Natural killer cell (primary cell): ENCODE data around the gene ROBO1. TPM values are rescaled to one million over a fixed set of nuclear protein-coding genes. Genes with fewer than 3 reads are reported as not detected.

Experiments used
- ATAC-seq, 3 donors: fragments of 150-1000 bp in 2 of 3; fragments of 200-7000 bp in 1 of 3; cut with Tn5 transposase; 1 replicate in 1 of 3; 2 replicates in 2 of 3; pipeline ENCODE4 v1.10.0; 2021; ENCODE audit warnings: mild to moderate bottlenecking in 2 of 3, moderate library complexity in 2 of 3
- DNase-seq, 2 donors: peaks; one replicate each; pipeline versions ENCODE4 v3.0.0 to v3.0.0-alpha.2; 2013 to 2021; ENCODE audit warnings: mixed read lengths in 1 of 2
- H3K27ac ChIP-seq: one replicate; pipeline ENCODE4 v1.5.1; 2013; ENCODE audit warnings: mild to moderate bottlenecking, low read length
- H3K27me3 ChIP-seq: one replicate; pipeline ENCODE4 v1.6.1; 2013; ENCODE audit warnings: low read length; ENCODE audit not compliant: control insufficient read depth, insufficient read depth
- H3K36me3 ChIP-seq: one replicate; pipeline ENCODE4 v1.6.1; 2013; ENCODE audit warnings: low read length; ENCODE audit not compliant: control insufficient read depth, insufficient read depth
- H3K4me1 ChIP-seq: one replicate; pipeline ENCODE4 v1.6.1; 2013; ENCODE audit warnings: low read length; ENCODE audit not compliant: control insufficient read depth, insufficient read depth
- H3K4me3 ChIP-seq: one replicate; pipeline ENCODE4 v1.5.1; 2013; ENCODE audit warnings: low read length
- H3K9me3 ChIP-seq: one replicate; pipeline ENCODE4 v1.6.1; 2013; ENCODE audit warnings: low read length; ENCODE audit not compliant: control insufficient read depth, insufficient read depth
- H3K27ac Mint-ChIP-seq, 2 donors: one replicate each; pipeline ENCODE4 v1.8.0; 2022; ENCODE audit warnings: mild to moderate bottlenecking in 2 of 2, mixed read lengths in 2 of 2, moderate library complexity in 1 of 2
- H3K27me3 Mint-ChIP-seq, 2 donors: one replicate each; pipeline ENCODE4 v1.8.0; 2022; ENCODE audit warnings: low read depth in 2 of 2, mixed read lengths in 2 of 2
- H3K36me3 Mint-ChIP-seq: one replicate; pipeline ENCODE4 v1.8.0; 2022; ENCODE audit warnings: mixed read lengths
- H3K4me1 Mint-ChIP-seq, 2 donors: one replicate each; pipeline ENCODE4 v1.8.0; 2022; ENCODE audit warnings: mixed read lengths in 2 of 2
- H3K4me3 Mint-ChIP-seq: one replicate; pipeline ENCODE4 v1.8.0; 2022; ENCODE audit warnings: mild to moderate bottlenecking, moderate library complexity, mixed read lengths
- H3K9me3 Mint-ChIP-seq, 2 donors: one replicate each; pipeline ENCODE4 v1.8.0; 2022; ENCODE audit warnings: mixed read lengths in 2 of 2
- WGBS: methylation state at CpG from one replicate; pipeline ENCODE4 v1.1.7; 2013; ENCODE audit warnings: missing lambda C conversion rate; ENCODE audit not compliant: insufficient coverage; 5-methylcytosine and 5-hydroxymethylcytosine counted together
- intact Hi-C: fragments of 100-400 bp; cut with micrococcal nuclease; formaldehyde crosslinking; loops from one replicate; pipeline ENCODE4 v1.14.2; 2022
- total RNA-seq, 4 donors: library from RNA; stranded (reverse); fragments of 120-200 nt in 1 of 4; gene quantifications; one replicate each; pipeline versions ENCODE4 v1.2.3 to v1.2.4, GENCODE V29; 2013 to 2022
- TF ChIP-seq, protein P1 (sequence below): fragments of 200-600 bp; IDR thresholded peaks from one replicate; pipeline ENCODE4 v1.8.0; 2022; ENCODE audit warnings: antibody characterized with exemption

ROBO1 gene
- total RNA-seq, 3 donors from 2014 or later (not counting 1 experiment from before 2014, with no cell fraction given), result 0.07 TPM; not detected in 2

DNA sequence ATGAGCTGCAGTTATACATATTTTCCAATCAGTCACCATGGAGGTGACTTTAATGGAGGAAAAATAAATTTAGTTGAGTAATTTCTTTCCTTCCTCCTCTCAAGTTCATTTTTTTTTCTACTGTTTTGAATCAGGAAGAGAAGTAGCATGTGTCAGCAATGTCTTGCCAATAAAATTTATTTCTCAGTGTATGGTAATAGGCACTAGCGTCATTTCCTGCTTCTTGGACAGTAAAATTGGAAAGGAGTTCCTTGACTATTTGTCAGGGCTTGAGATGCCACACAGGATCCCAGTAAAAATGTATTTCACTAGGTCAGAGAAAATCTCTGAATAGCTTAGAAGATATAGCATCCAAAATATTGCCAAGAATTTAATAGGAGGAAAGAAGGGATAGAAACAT, 605.9 kb downstream of the ROBO1 start:
- no peaks in the 10 kb centered on the region for H3K36me3 Mint-ChIP-seq
- no peak for ATAC-seq
- TF ChIP-seq, protein P1, sequence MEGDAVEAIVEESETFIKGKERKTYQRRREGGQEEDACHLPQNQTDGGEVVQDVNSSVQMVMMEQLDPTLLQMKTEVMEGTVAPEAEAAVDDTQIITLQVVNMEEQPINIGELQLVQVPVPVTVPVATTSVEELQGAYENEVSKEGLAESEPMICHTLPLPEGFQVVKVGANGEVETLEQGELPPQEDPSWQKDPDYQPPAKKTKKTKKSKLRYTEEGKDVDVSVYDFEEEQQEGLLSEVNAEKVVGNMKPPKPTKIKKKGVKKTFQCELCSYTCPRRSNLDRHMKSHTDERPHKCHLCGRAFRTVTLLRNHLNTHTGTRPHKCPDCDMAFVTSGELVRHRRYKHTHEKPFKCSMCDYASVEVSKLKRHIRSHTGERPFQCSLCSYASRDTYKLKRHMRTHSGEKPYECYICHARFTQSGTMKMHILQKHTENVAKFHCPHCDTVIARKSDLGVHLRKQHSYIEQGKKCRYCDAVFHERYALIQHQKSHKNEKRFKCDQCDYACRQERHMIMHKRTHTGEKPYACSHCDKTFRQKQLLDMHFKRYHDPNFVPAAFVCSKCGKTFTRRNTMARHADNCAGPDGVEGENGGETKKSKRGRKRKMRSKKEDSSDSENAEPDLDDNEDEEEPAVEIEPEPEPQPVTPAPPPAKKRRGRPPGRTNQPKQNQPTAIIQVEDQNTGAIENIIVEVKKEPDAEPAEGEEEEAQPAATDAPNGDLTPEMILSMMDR, result no peak

DNA sequence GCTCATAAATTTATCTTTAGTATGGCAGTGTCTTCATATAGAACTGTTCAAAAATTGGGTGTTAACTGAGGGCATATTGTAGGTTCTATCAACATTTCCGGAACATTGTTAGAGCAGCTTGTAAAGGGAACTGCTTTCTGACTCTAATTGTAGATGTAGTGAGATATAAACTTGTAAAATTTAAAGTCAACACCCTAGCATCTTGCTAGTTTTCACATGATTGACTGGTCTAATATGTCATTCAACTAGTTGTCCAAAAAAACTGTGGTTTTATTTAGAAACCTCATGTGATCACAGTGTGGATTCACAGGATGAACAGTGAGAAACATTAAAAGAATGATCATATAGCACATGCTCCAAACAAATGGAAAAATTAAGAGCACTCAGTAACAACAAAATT, 607.4 kb downstream of the ROBO1 start:
- H3K36me3 ChIP-seq, result no peaks in the 10 kb centered on the region
- 82% methylated on average over 1 of the region's 1 CpG for WGBS
- no peak overlapping the region for H3K27ac Mint-ChIP-seq
- H3K4me3 Mint-ChIP-seq, result no peak overlapping the region
- ATAC-seq (no peak), DNase-seq (no peak)
- H3K4me1 ChIP-seq, result no peaks in the 10 kb centered on the region
- H3K4me1 Mint-ChIP-seq, result no peaks in the 10 kb centered on the region
- no peak overlapping the region for H3K27ac ChIP-seq
- no peaks in the 10 kb centered on the region for H3K27me3 Mint-ChIP-seq
- no peaks in the 10 kb centered on the region for H3K27me3 ChIP-seq
- TF ChIP-seq, protein P1, result no peak
- H3K9me3 ChIP-seq, result no peaks in the 10 kb centered on the region
- peaks cover 7 to 9% of the 10 kb centered on the region in 2 donors for H3K9me3 Mint-ChIP-seq
- no peak overlapping the region for H3K4me3 ChIP-seq
- H3K36me3 Mint-ChIP-seq, result no peaks in the 10 kb centered on the region
- intact Hi-C loops, result no loop called here

More for the DNA sequence above, 605.9 kb downstream of the ROBO1 start:
- Mint-ChIP-seq H3K27ac (no peak overlapping the region), H3K27me3 (no peaks in the 10 kb centered on the region), H3K4me1 (no peaks in the 10 kb centered on the region), H3K4me3 (no peak overlapping the region), H3K9me3 (peaks cover 7% of the 10 kb centered on the region in 2 donors)
- H3K36me3 ChIP-seq, result no peaks in the 10 kb centered on the region
- intact Hi-C loops, result no loop called here
- H3K4me1 ChIP-seq, result no peaks in the 10 kb centered on the region
- no peak overlapping the region for H3K27ac ChIP-seq
- no peak for DNase-seq
- H3K4me3 ChIP-seq, result no peak overlapping the region
- no peaks in the 10 kb centered on the region for H3K9me3 ChIP-seq
- no peaks in the 10 kb centered on the region for H3K27me3 ChIP-seq
- WGBS, result 56% methylated on average over 1 of the region's 1 CpG

DNA sequence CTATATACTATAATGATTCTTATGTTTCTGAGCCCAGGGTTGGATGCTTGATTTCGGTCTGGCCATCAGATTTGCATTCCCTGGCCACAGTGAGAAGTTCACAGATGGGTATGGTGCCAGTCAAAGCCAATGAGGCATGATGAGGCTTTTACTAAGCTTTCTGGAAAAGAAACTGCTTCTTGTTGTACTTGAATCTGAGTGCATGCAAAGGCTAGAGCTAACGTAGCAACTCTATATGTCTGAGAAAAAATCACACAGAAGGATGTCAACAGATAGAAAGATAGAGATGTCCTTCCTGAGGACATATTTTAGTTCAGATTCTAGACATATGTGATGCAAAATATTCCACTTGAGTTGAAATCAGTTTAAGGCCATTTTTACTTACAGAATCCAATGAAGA, 608.1 kb downstream of the ROBO1 start:
- Histone ChIP-seq H3K27ac (no peak overlapping the region), H3K4me1 (no peaks in the 10 kb centered on the region), H3K4me3 (no peak overlapping the region), H3K9me3 (no peaks in the 10 kb centered on the region), H3K36me3 (no peaks in the 10 kb centered on the region), H3K27me3 (no peaks in the 10 kb centered on the region)
- WGBS, result 76% methylated on average over 2 of the region's 2 CpGs
- H3K27me3 Mint-ChIP-seq, result no peaks in the 10 kb centered on the region
- H3K36me3 Mint-ChIP-seq, result no peaks in the 10 kb centered on the region
- intact Hi-C loops, result no loop called here
- DNase-seq (no peak), ATAC-seq (no peak)
- no peak overlapping the region for H3K27ac Mint-ChIP-seq
- no peaks in the 10 kb centered on the region for H3K4me1 Mint-ChIP-seq
- no peak overlapping the region for H3K4me3 Mint-ChIP-seq
- H3K9me3 Mint-ChIP-seq, result peaks cover 6 to 9% of the 10 kb centered on the region in 2 donors
- TF ChIP-seq, protein P1, result no peak

DNA sequence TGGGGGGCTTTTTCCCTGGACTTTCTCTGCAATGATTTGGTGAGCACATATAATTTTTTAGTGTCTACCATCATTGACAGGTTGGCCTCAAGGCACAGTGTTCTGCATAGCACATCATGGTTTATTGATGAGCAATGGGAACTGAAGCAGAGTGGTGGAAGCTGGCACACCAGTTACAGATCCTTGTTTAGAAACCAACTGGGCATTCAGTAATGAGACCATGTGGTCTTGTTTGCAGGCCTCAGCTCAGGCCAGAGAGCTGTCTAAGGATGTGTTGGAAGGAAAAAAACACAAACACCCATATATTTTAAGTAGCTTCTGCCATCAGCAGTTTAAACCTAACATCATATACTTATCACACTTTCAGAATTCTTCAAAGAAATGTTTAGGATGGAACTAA, 610.6 kb downstream of the ROBO1 start:
- DNase-seq (no peak), ATAC-seq (no peak)
- Histone ChIP-seq H3K27ac (no peak overlapping the region), H3K9me3 (no peaks in the 10 kb centered on the region), H3K4me3 (no peak overlapping the region), H3K36me3 (no peaks in the 10 kb centered on the region), H3K4me1 (no peaks in the 10 kb centered on the region), H3K27me3 (no peaks in the 10 kb centered on the region)
- TF ChIP-seq, protein P1, result no peak
- no peaks in the 10 kb centered on the region for H3K4me1 Mint-ChIP-seq
- H3K9me3 Mint-ChIP-seq, result peaks cover 2 to 4% of the 10 kb centered on the region in 2 donors
- H3K4me3 Mint-ChIP-seq, result no peak overlapping the region
- peaks cover 7% of the 10 kb centered on the region for H3K36me3 Mint-ChIP-seq
- intact Hi-C loops, result no loop called here
- H3K27ac Mint-ChIP-seq, result no peak overlapping the region
- H3K27me3 Mint-ChIP-seq, result no peaks in the 10 kb centered on the region
